Stimulated activated CD8-positive, alpha-beta memory T cell treated with anti-CD3 and anti-CD28 coated beads, Interleukin-4, amount 100 ng/mL, for 1 hour (primary cell): ENCODE data around the gene RNLS.

ENCODE experiments used
- DNase-seq, 2 donors: peaks; one replicate each; pipeline ENCODE4 v3.0.0-alpha.2; 2020; ENCODE audit warnings: low read depth in 2 of 2, low spot score in 1 of 2

The RNLS gene

GRCh38 chr10:88477343-88478085 is 105.6 kb downstream of the RNLS start:
- no peak for DNase-seq

DNA sequence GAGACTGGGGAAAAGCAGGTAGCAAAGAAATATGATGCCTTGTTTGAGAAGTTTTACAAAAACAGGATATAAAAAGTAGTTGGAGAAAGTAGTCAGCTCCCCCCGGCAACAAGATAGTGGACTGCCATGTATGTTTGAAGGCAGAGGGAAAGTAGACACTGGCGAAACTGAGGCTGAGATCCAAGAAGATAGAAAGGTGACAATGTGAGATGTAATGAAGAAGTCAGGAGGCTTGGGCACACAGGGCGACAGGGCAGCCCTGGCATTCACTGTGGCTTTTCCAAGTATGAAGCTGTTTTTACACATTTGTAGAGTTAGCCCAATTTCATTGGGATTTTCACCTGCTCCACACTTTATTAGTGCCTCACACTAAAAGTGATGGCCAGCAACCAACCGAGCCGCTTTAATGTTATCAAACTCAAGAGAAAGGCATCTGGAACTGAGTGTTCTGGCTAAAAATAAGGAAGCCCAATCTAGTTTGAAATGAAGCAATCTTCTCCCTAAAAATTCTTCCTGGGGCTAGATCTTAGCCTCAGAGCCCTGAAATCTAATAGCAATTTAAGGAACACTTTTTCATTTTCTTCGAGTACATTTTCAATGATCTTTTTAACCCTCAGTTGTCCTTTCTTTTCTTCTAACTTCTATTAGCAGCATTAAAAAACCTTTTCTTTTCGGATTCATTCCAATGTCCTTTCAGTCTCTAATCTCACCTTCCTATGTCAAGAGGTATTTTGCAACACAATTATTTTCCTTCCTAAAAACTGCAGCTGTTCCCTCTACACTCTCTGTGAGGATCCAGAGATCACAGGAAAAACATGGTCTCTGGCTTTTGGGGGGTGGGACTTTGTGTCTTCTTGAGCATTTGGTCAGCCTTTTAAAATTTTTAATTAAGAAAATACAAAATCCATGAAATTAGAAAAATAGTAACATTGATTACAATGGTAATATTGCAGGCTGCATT is 108.0 kb downstream of the RNLS start:
- DNase-seq = no peak

DNA sequence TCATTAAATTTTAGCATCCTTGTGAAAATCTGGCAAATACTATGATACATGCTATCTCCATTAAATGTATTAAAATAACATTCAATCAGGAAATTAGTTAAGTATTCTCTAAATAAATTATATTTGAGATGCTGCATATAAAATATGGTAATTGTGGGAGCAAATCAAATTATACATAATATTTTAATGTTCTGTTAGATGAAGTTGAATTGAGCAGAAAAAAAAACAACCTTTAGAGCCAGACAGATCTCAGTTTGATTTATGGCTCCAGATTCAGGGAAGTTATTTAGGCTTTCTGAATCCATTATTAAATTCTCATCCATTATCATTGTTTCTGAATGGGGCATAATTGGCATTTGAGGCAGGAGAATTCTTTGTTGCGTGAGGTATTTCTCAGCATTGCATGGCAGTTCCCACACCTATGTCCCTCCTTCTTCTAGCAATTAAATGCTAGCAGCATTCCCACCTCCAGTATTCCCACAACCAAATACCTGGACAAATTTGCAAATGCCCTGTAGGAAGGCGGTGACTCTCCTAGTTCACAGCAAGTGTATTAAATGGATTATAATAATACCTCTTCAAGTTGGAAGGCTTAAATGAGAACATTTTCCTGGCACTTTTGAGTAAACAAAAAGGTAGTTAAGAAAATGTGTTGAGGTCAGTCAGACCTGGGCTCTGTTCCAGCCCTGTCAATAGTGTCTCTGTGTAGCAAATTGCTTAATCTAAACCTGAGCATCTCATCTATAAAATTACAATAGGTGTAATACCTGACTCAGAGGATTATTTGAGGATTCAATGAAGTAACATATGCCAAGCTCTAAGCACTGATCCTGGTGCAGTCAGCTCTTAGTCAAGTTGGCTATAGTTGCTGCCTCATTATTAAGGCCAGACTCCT is 108.9 kb downstream of the RNLS start:
- no peak for DNase-seq

- DNase-seq = no peak
Measured at GRCh38 chr10:88472540-88472939, 110.6 kb downstream of the RNLS start.

GRCh38 chr10:88471899-88472298 is 111.2 kb downstream of the RNLS start:
- DNase-seq = no peak

- DNase-seq = no peak
Measured at GRCh38 chr10:88467835-88468485, 115.2 kb downstream of the RNLS start.

DNA sequence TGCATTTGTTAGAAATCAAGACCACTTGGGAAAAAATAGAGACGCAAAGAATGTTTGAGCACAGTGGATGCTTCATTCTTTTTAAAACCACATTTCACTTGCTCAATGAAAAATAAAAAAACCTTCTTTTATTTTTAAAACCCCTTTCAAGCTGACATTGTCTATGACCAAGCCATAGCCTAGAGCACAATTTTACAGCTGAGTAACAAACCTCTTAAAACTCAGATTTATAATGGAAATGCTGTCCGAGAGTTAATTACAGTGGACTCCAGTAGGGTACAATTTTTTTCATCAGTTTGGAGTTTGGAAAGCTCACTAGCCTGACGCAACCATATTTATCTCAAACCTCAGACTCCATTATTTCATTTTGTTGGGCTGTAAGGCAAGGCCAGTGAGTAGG is 116.3 kb downstream of the RNLS start:
- DNase-seq = no peak

DNA sequence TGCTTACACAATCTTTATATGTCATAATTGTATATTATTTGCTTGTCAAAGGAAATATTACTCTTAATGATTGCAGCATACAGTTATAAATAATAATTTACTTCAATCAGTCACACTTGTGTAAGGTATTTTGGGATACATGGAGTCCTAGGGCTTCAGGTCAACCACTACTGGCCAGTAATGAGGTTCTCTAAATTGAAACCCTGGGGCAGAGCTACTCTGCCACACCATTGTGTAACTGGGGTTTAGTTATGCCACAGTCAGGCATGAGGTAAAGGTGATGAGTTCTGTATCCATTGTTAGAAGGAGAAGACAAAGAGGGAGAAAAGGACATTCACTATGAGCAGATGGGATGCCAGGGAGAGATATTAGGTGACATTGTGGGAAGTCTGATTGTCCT is 117.4 kb downstream of the RNLS start:
- no peak for DNase-seq

DNA sequence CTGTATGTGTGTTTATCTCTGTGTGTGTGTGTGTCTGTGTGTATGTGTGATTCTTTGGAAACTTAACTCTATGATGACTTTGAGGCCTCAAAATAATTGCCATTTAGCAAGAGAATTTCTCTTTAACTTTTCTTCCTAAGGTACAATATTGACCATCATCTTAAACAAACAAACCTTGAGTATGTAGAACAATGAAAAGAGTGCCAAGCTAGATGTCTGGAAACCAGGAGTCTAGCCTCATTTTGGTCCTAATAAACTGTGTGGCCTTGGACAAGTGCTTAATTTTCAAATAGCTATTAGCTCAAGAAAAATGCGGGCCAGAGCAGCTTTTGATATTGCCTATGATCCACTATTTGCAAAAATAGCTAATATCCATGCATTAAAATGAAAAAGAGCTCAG is 119.3 kb downstream of the RNLS start:
- DNase-seq = no peak

DNA sequence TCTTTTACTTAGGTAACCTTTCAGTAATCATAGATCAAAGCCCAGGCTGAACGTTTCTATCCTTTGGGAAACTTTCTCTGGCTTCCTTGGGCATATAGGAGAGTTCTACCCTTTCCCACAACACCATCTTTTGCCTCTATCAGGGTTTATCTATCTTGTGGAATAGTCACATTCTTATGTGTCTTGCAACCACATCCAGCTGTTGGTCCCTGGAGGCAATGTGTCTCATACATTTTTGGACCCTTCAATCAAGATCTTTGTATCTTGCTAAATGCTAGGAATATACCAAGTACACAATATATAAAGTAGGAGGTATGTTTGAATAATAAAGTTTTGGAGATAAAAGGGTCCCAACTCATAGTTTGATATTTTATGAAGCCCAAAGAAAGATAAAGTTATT is 121.7 kb downstream of the RNLS start:
- no peak for DNase-seq

DNA sequence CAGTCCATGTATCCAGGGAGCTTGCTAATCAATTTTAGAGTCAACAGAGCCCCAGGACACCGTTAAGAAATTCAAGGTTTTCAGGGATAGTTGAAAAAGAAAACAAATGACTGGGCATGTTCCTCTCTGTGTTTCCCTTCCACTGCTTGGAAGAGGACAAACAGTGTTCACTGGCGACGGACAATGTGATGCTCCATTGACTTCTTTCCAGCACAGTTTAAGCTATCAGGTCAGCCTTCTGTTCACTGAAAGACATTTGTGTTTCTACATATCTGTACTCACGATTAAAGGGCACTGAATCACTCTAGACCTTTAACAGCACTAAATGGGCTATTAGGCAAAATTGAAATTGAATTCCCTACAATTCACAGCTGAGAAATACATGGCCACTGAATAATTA is 123.6 kb downstream of the RNLS start:
- DNase-seq = no peak

DNA sequence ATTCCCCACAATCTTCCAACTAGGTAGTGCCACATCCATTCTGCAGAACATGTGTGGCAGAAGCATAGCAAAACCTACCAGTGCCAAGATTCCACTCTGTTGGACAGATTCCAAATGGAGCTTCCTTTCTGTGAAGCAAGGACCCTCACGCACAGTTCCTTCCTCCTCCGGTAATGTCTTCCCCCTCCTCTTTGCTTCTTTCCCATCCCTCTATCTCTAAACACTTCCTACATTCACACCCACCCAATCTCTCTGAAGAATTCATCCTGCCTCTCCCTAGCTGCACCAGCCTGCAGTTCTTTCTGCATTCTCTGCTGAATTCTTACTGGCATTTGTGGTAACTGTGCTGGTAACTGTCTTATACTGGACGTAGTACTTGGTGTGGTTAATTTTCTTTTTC is 124.9 kb downstream of the RNLS start:
- no peak for DNase-seq

GRCh38 chr10:88457660-88458059 is 125.5 kb downstream of the RNLS start:
- DNase-seq = no peak

DNA sequence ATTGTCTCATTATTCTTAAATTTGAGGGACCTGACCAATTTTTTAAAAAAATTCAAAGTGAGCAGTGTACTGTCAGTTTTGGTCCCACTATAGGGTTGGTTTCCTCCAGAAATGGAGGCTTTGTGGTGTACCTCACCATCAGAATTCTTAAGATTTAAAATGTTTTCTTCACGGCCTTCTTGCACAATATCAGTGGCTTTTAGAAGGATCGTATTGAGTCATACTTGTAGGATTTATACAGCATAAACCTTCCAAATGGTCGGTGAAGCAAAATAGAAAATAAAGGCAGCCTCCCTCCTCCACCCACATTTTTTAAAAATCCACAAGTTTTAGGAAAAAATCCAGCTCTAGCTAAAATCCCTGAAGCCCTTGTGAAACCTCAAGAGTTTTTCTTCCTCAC is 126.4 kb downstream of the RNLS start:
- no peak for DNase-seq

DNA sequence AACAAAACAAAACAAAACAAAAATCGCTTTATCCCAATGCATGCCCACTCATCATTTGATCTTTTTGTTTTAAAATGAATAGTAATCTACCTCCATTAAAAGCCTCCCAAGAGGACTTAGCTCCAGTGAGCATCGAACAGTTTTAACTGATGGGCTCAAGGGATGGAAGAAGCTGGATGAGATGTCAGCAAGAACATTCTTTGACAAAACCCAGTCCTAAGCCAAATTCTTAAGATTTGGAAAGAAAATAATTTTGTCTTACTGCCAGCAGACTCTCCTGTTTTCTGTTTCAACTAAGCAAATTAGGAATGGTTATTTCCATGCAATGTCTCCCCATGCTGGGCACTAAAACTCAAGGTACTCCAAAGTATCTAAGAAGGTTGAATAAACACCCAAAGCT is 127.3 kb downstream of the RNLS start:
- DNase-seq = no peak

DNA sequence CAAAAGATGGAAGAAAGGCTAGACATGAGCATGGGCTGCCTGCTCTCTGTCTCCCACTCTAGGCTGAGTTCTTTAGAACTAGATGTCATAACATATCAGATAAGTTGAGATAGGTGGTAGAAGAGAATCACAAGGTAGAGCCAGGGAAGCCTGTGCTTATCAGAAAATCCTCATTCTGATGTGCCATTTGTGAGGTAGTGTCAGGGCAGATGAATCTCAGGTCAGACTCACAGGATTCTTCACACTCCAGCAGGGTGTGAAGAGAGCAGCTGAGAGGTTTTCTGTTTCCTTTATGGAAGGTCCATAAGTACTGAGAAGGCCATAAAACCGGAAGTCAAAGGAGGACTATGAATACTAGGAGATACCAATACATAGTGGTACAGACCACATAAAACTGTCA is 132.9 kb downstream of the RNLS start:
- DNase-seq = no peak

DNA sequence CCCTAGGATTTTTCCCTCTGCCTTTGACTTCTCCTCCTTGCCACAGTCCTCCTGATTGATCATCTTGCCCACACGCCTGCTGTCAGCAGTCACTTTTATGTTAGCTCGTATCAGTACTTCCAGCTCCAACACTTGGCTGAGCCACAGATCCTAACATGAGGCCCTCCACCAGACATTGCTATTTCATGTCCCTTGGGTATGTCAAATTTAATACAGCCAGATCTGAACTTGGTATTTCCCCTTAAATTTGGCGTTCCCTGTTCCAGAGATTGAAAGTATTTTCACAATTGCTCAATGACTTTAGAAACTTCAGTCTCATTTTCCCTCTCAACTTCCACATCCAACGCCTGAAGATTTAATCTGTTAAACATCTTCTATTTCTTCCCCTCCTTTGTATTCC is 140.4 kb downstream of the RNLS start:
- DNase-seq = no peak

DNA sequence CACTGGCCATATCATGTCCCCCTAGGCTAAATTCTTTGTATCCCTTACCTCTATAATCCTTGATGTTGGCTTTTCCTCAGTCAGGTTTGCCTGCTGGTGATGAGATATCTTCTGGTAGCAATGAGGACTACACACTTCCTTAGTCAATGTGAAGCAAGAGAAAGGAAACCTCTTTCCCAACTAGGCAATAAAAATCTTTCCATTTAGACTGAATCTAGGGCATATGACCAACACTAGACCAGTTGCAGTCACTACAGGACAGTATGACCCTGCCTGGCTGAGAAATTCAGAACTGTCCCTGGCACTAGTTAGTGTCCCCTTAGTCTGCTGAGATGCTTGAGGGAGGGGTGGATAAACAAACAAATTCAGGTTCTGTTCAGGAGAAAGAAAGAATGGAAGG is 142.6 kb downstream of the RNLS start:
- DNase-seq = no peak

DNA sequence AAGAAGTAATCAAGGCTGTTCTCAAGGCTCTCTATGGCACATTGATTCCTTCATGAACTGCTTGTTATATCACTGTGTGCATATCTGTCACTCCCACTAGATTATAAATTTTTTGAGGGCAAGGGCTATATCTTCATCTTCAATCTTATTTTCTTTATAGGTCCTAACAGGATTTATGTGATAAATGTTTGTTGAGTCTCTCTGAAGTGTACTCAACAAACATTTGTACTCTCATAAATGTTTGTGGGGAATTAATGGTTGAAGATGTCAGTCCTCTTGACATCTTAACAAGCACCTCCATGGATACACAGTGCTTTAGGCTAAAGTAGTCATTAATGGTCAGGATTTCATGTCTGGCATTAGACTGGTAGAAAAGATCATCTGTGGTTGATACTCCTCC is 143.2 kb downstream of the RNLS start:
- no peak for DNase-seq

GRCh38 chr10:88437411-88437810 is 145.7 kb downstream of the RNLS start:
- no peak for DNase-seq
